HCT116 (cell line): ENCODE results near the gene TEN1. TPM values are rescaled to one million over a fixed set of nuclear protein-coding genes. Genes with fewer than 3 reads are reported as not detected.

Experiments used
- ATAC-seq: fragments of 200-7000 bp; cut with Tn5 transposase; 2 replicates; pipeline ENCODE4 v1.9.1; 2020; ENCODE audit warnings: mild to moderate bottlenecking, moderate library complexity
- BruUV-seq: library from RNA; stranded (reverse); fragments of 400-500 nt; replicated peaks from 2 replicates; lab custom pipeline; 2021; lab: Mats Ljungman, UMichigan
- CTCF ChIA-PET: fragments of 300-600 bp; sonication (Branson Sonifier 250); formaldehyde crosslinking; loops from one replicate; lab custom pipeline; 2021; ENCODE audit warnings: antibody characterized with exemption; lab: Charles Lee
- POLR2A ChIA-PET: fragments of 300-600, 350-600 bp; sonication (Branson Sonifier 250); formaldehyde crosslinking; loops from one replicate; lab custom pipeline; 2021; ENCODE audit warnings: antibody characterized with exemption; lab: Charles Lee
- RAD21 ChIA-PET, 2 experiments: fragments of 300-600 bp; sonication (Branson Sonifier 250); formaldehyde crosslinking; loops; one replicate each; lab custom pipeline; 2023; ENCODE audit warnings: low total read pairs in 2 of 2; ENCODE audit not compliant: uncharacterized antibody in 2 of 2, unreplicated experiment in 2 of 2, low non-redundant PET in 1 of 2; lab: Charles Lee
- DNase-seq: peaks from one replicate; pipeline ENCODE4 v3.0.0-alpha.2; 2010; ENCODE audit warnings: low read depth, low spot score
- H2AFZ ChIP-seq: fragments of 200-600 bp; shearing (Covaris generic), sonication (generic); 2 replicates; pipeline ENCODE4 v1.6.1; 2017; ENCODE audit warnings: low read depth, mixed run types, mixed read lengths, antibody characterized with exemption, low read length; ENCODE audit not compliant: poor library complexity, severe bottlenecking
- H3K27ac ChIP-seq: 2 replicates; pipeline ENCODE4 v1.5.1; 2012; ENCODE audit warnings: low read depth, low read length
- H3K27me3 ChIP-seq: fragments of 200-600 bp; sonication (generic); 2 replicates; pipeline ENCODE4 v1.6.1; 2016; ENCODE audit warnings: mixed run types, low read length, mixed read lengths; ENCODE audit not compliant: insufficient read depth
- H3K36me3 ChIP-seq, 2 experiments: fragments of 200-500 bp in 1 of 2; fragments of 200-600 bp in 1 of 2; sonication (Bioruptor generic) in 1 of 2; sonication (generic) in 1 of 2; 2 replicates each; pipeline versions ENCODE4 v1.5.1 to v1.6.1; 2014 to 2016; ENCODE audit warnings: low read length in 2 of 2, inconsistent platforms in 1 of 2, mixed read lengths in 1 of 2, mixed run types in 1 of 2; ENCODE audit not compliant: insufficient read depth in 2 of 2, control insufficient read depth in 1 of 2
- H3K4me1 ChIP-seq, 2 experiments: fragments of 200-600 bp in 1 of 2; sonication (generic) in 1 of 2; 2 replicates each; pipeline versions ENCODE4 v1.5.1 to v1.6.1; 2012 to 2017; ENCODE audit warnings: low read length in 2 of 2, inconsistent platforms in 1 of 2, mild to moderate bottlenecking in 1 of 2, mixed read lengths in 1 of 2, mixed run types in 1 of 2, moderate library complexity in 1 of 2; ENCODE audit not compliant: insufficient read depth in 2 of 2, control insufficient read depth in 1 of 2
- H3K4me2 ChIP-seq: fragments of 200-600 bp; sonication (generic); 2 replicates; pipeline ENCODE4 v1.6.1; 2017; ENCODE audit warnings: mixed run types, low read length, mixed read lengths
- H3K4me3 ChIP-seq, 2 experiments: fragments of 200-600 bp in 1 of 2; sonication (generic) in 1 of 2; replicated peaks in 1 of 2; 2 replicates each; pipeline ENCODE4 v1.5.1; 2011 to 2016; ENCODE audit warnings: low read length in 2 of 2, control low read depth in 1 of 2, low read depth in 1 of 2, mild to moderate bottlenecking in 1 of 2, mixed read lengths in 1 of 2, mixed run types in 1 of 2
- H3K79me2 ChIP-seq: fragments of 200-600 bp; sonication (generic); 2 replicates; pipeline ENCODE4 v1.6.1; 2017; ENCODE audit warnings: mild to moderate bottlenecking, mixed run types, low read length, moderate library complexity, mixed read lengths; ENCODE audit not compliant: insufficient read depth
- H3K9ac ChIP-seq: fragments of 200-600 bp; sonication (generic); 2 replicates; pipeline ENCODE4 v1.6.1; 2016; ENCODE audit warnings: low read length, mixed read lengths
- H3K9me2 ChIP-seq: fragments of 200-600 bp; sonication (generic), shearing (Covaris generic); 2 replicates; pipeline ENCODE4 v1.6.1; 2017; ENCODE audit warnings: mixed run types, mild to moderate bottlenecking, moderate library complexity; ENCODE audit not compliant: insufficient read depth
- H3K9me3 ChIP-seq, 2 experiments: fragments of 200-500 bp in 1 of 2; fragments of 200-600 bp in 1 of 2; sonication (Bioruptor generic) in 1 of 2; sonication (generic) in 1 of 2; 2 replicates each; pipeline ENCODE4 v1.6.1; 2014 to 2017; ENCODE audit warnings: low read length in 2 of 2, mixed read lengths in 2 of 2, inconsistent platforms in 1 of 2, low read depth in 1 of 2, mild to moderate bottlenecking in 1 of 2, mixed run types in 1 of 2, moderate library complexity in 1 of 2; ENCODE audit not compliant: control insufficient read depth in 1 of 2, insufficient read depth in 1 of 2
- H4K20me1 ChIP-seq: fragments of 200-600 bp; sonication (generic), shearing (Covaris generic); 2 replicates; pipeline ENCODE4 v1.6.1; 2017; ENCODE audit warnings: mixed run types, mild to moderate bottlenecking, moderate library complexity; ENCODE audit not compliant: insufficient read depth
- ATF3 ChIP-seq: IDR thresholded peaks from 2 replicates; pipeline ENCODE4 v1.6.1; 2012
- CBX3 ChIP-seq: IDR thresholded peaks from 2 replicates; pipeline ENCODE4 v1.6.1; 2012; ENCODE audit warnings: low read depth
- CEBPB ChIP-seq: IDR thresholded peaks from 2 replicates; pipeline ENCODE4 v1.6.1; 2012; ENCODE audit warnings: low read depth
- CTCF ChIP-seq, 3 experiments: fragments of 200-600 bp in 1 of 3; sonication (generic) in 1 of 3; IDR thresholded peaks in 2 of 3; conservative IDR thresholded peaks in 1 of 3; 2 replicates each; pipeline ENCODE4 v1.5.1; 2012 to 2017; ENCODE audit warnings: low read depth in 2 of 3, low read length in 2 of 3, antibody characterized with exemption in 1 of 3, borderline replicate concordance in 1 of 3, control low read depth in 1 of 3, mild to moderate bottlenecking in 1 of 3, mixed read lengths in 1 of 3, mixed run types in 1 of 3, moderate library complexity in 1 of 3; ENCODE audit not compliant: insufficient read depth in 1 of 3
- EGR1 ChIP-seq: IDR thresholded peaks from 2 replicates; pipeline ENCODE4 v1.6.1; 2012; ENCODE audit warnings: low read depth
- ELF1 ChIP-seq: IDR thresholded peaks from 2 replicates; pipeline ENCODE4 v1.6.1; 2012; ENCODE audit warnings: low read depth, borderline replicate concordance
- EZH2 ChIP-seq: fragments of 200-600 bp; sonication (generic); IDR thresholded peaks from 2 replicates; pipeline ENCODE4 v1.6.1; 2017; ENCODE audit warnings: antibody characterized with exemption, mixed run types
- EZH2phosphoT487 ChIP-seq: fragments of 200-600 bp; IDR thresholded peaks from 2 replicates; pipeline ENCODE4 v1.6.1; 2018; ENCODE audit warnings: antibody characterized with exemption, borderline replicate concordance
- POLR2A ChIP-seq: IDR thresholded peaks from 2 replicates; pipeline ENCODE4 v1.7.0; 2011; ENCODE audit warnings: borderline replicate concordance; ENCODE audit not compliant: insufficient read depth, insufficient read length; ENCODE audit errors: extremely low read depth
- REST ChIP-seq: IDR thresholded peaks from 2 replicates; pipeline ENCODE4 v1.6.1; 2012; ENCODE audit warnings: low read depth
- SIN3A ChIP-seq: IDR thresholded peaks from 2 replicates; pipeline ENCODE4 v1.6.1; 2012; ENCODE audit warnings: low read depth
- SP1 ChIP-seq: IDR thresholded peaks from 2 replicates; pipeline ENCODE4 v1.6.1; 2012; ENCODE audit warnings: low read depth
- SRF ChIP-seq: IDR thresholded peaks from 2 replicates; pipeline ENCODE4 v1.6.1; 2012; ENCODE audit warnings: low read depth
- TCF7L2 ChIP-seq: IDR thresholded peaks from 2 replicates; pipeline ENCODE4 v1.7.0; 2011; ENCODE audit warnings: borderline replicate concordance, inconsistent platforms; ENCODE audit not compliant: insufficient read depth, insufficient read length; ENCODE audit errors: extremely low read depth
- YY1 ChIP-seq: IDR thresholded peaks from 2 replicates; pipeline ENCODE4 v1.6.1; 2011; ENCODE audit warnings: low read length, low read depth, moderate library complexity, mild to moderate bottlenecking; ENCODE audit not compliant: insufficient replicate concordance; ENCODE audit errors: extremely low read depth
- ZFX ChIP-seq: fragments of 450-650 bp; IDR thresholded peaks from 2 replicates; pipeline ENCODE4 v1.6.1; 2017
- ZNF274 ChIP-seq: fragments of 200-500 bp; sonication (Bioruptor generic); IDR thresholded peaks from 2 replicates; pipeline ENCODE4 v1.6.1; 2014; ENCODE audit warnings: mild to moderate bottlenecking, low read depth, low read length, inconsistent platforms
- intact Hi-C: fragments of 100-400 bp; cut with micrococcal nuclease; formaldehyde crosslinking; loops from 2 replicates; pipeline ENCODE4 v1.10.0; 2022
- total RNA-seq: library from RNA; stranded (reverse); gene quantifications from one replicate; pipeline ENCODE4 v1.2.1, GENCODE V29; 2021; ENCODE audit not compliant: unreplicated experiment

The TEN1 gene
- total RNA-seq, 1 experiment from 2014 or later, result 18.5 TPM

- RAD21 ChIA-PET, result no interaction called here
- CTCF ChIA-PET, result interaction anchor here (1.8 to 7.1 kb wide), 2 partner anchors 9 to 104 kb away, joined by 8 to 68 read pairs; partner anchors contain the start of genes CDK3 and MRPL38
- Histone ChIP-seq H3K9me3 (no peaks in the 10 kb centered on the region), H3K9ac (no peak overlapping the region), H3K27me3 (no peaks in the 10 kb centered on the region), H3K4me3 (no peak overlapping the region), H2AFZ (no peak overlapping the region), H3K36me3 (peaks cover 28 to 31% of the 10 kb centered on the region in 2 experiments; a peak in 3 of 4 replicates), H3K4me2 (no peak overlapping the region), H3K4me1 (peaks cover 0 to 14% of the 10 kb centered on the region in 2 experiments; a peak in 2 of 4 replicates), H3K27ac (no peak overlapping the region; the same call in 1 of the 2 replicates), H3K9me2 (no peaks in the 10 kb centered on the region), H4K20me1 (no peaks in the 10 kb centered on the region), H3K79me2 (no peaks in the 10 kb centered on the region)
- TF ChIP-seq TCF7L2, result no peak
- no peak for TF ChIP-seq SP1
- TF ChIP-seq EZH2phosphoT487, result no peak
- no peak for TF ChIP-seq CTCF (IDR thresholded peaks at IDR 0.05 in 2 of 3, conservative IDR thresholded peaks at IDR 0.05 in 1 of 3; ENCODE audit: borderline replicate concordance in 1 of 3, insufficient read depth in 1 of 3, low read depth in 2 of 3, low read length in 2 of 3)
- TF ChIP-seq YY1, result no peak
- TF ChIP-seq ATF3, result no peak
- no peak for TF ChIP-seq ELF1
- no peak for TF ChIP-seq REST
- no peak for TF ChIP-seq EGR1
- TF ChIP-seq SRF, result no peak
- TF ChIP-seq ZNF274, result no peak
- no peak for TF ChIP-seq CBX3
- no peak for TF ChIP-seq EZH2
- no peak for TF ChIP-seq CEBPB
- no peak for TF ChIP-seq ZFX
- no peak for TF ChIP-seq SIN3A
- TF ChIP-seq POLR2A, result no peak
- TSS peak; percentile 24 for BruUV-seq
- ATAC-seq, result no peak
- no peak for DNase-seq
- intact Hi-C loops, result no loop called here
- POLR2A ChIA-PET, result interaction anchor here (1.1 kb wide), 1 partner anchor 20 kb away, joined by 3 read pairs; no protein-coding TSS in a partner anchor
Measured at GRCh38 chr17:76009447-76009846, 30.4 kb downstream of the TEN1 start.
